ENCODE results near the gene PWWP2B.

The PWWP2B gene

DNA sequence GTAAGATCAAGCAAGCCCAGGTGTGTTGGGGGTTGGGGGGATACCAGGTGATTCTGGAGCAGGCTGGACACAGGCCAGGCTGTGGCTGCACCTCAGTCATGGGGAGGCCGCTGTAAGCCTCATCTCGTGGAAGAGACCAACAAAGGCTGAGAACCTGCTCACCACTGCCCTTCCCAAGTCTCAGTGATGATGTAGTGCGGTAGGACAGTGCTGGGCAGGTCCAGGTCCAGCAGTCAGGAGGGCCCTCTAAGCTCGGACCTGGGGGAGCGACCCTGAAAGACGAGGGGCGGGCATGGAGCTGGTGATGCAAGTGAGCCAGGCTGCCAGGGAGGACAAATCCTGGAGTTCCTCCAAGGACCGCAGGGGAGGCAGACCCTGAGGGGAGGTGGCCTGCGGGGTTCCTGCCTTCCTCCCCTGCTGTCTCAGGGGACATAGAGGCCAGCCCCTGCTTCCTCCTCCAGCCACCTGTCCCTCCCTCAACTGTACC, 3.3 kb upstream of the PWWP2B start:
- Mint-ChIP-seq H3K4me3 (no peak overlapping the region), H3K27me3 (no peaks in the 10 kb centered on the region), H3K4me1 (peaks cover 9% of the 10 kb centered on the region), H3K9me3 (no peaks in the 10 kb centered on the region), H3K27ac (peak overlapping the region; percentile 65), H3K36me3 (no peaks in the 10 kb centered on the region)

- H3K9me3 Mint-ChIP-seq, result no peaks in the 10 kb centered on the region
- no peaks in the 10 kb centered on the region for H3K36me3 Mint-ChIP-seq
- H3K4me1 Mint-ChIP-seq, result peaks cover 9% of the 10 kb centered on the region
- H3K4me3 Mint-ChIP-seq, result peak overlapping the region; percentile 27
- no peak overlapping the region for H3K27ac Mint-ChIP-seq
- H3K27me3 Mint-ChIP-seq, result no peaks in the 10 kb centered on the region
Observed at GRCh38 chr10:132394201-132394811, 2.7 kb upstream of the PWWP2B start.

DNA sequence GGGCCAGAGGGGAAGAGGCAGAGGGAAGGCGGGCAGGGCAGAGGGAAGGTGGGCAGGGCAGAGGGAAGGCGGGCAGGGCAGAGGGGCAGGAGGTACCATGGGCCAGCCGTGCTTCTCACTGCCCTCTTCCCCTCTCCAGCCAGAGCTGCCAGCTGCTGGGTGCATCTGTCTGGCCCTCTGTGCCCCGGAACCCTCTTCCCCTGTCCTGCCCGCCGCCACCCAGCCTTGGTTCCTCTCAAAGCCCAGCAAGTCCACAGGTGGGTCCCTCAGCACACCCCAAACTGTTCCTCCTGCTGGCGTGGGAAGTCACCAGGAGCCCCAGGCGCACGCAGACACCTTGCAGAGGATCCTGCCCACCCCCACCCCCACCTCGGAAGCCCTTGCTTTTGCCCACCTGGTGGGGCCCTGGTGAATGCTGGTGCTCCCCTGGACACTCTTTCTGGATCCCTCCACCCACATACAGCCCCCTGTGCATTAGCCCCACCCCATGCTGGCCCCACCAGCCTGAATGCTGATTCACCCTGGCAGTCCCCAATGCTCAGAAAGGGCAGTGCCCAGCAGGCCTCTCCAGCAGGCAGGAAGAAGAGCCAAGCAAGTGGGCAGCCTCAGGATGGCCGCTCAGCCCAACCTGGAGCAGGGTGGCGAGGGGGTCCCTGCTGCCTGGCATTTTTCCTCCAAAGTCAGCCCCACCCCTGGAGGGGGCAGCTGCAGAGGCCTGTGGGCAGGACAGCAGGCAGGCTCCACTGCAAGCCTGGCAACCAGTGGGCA, 1.9 kb upstream of the PWWP2B start:
- Mint-ChIP-seq H3K27me3 (no peaks in the 10 kb centered on the region), H3K4me3 (peak overlapping the region; percentile 27), H3K4me1 (peaks cover 17% of the 10 kb centered on the region), H3K27ac (no peak overlapping the region), H3K36me3 (no peaks in the 10 kb centered on the region), H3K9me3 (no peaks in the 10 kb centered on the region)

DNA sequence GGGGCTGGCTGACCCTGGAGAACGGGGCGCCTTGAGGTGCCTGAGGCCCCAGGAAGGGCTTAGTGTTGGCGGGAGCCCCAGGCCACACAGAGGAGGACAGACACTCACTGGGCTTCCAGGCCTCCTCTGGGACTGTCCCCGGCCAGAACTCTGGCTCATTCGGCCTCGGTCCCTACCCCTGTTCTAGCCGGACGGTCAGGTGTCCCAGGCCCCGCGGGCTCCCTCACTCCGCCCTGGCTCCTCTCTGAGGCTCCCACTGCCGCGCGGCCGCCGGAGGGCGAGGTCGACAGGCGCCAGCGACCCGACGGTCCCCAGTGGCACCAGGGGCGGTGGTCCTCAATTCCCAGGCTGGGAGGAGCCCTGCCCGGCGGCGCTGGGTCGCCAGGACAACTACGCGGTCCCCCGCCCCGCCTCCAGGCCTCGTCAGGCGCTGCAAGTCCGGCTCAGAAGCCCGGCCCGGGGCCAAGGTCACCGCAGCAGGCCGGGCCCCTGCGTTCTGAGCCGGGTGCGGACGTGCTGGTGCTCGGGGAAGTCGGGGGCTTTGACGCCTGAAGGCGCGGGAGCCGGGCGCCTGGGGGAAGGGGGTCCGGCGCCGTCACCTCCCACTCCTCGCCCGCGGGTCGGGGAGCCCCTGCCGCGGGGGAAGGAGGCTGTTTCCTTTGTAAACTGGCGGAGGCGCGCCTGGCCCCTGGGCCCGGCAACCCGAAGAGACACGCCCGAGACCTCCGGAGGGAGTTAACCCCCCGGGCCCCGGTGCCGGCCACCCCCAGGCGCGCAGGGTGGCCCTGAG, 1.1 kb upstream of the PWWP2B start:
- H3K36me3 Mint-ChIP-seq, result no peaks in the 10 kb centered on the region
- H3K4me3 Mint-ChIP-seq, result no peak overlapping the region
- H3K27me3 Mint-ChIP-seq, result no peaks in the 10 kb centered on the region
- no peaks in the 10 kb centered on the region for H3K9me3 Mint-ChIP-seq
- no peak overlapping the region for H3K27ac Mint-ChIP-seq
- peaks cover 17% of the 10 kb centered on the region for H3K4me1 Mint-ChIP-seq

GRCh38 chr10:132396494-132397035, 435 bp upstream of the PWWP2B start:
- Mint-ChIP-seq H3K4me1 (peaks cover 17% of the 10 kb centered on the region), H3K27me3 (no peaks in the 10 kb centered on the region), H3K9me3 (no peaks in the 10 kb centered on the region), H3K27ac (no peak overlapping the region), H3K36me3 (no peaks in the 10 kb centered on the region), H3K4me3 (no peak overlapping the region)

GRCh38 chr10:132397671-132398565, 918 bp downstream of the PWWP2B start:
- Mint-ChIP-seq H3K36me3 (no peaks in the 10 kb centered on the region), H3K9me3 (no peaks in the 10 kb centered on the region), H3K4me1 (peaks cover 17% of the 10 kb centered on the region), H3K27me3 (no peaks in the 10 kb centered on the region), H3K4me3 (peak overlapping the region; percentile 87), H3K27ac (peak overlapping the region; percentile 17)

DNA sequence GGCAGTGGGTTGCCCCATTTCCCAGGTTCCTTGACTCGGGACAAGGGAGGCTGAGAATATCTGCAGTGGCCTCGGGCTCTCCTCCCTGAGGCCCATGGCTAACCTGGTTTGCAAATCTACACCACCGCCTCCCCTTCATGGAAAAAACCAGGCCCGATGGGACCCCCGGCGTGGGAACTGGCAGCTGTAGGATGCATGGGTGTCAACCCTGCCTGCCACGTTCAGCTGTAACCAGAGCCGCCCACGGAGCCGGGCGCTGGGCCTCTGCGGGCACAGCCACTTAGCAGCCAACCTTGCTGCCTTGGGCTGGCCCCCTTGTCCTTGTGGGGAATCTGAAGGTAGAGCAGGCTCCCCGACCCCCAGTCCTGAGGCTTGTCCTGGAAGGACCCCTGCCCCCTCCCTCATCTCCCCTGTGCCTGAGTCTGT, 1.6 kb downstream of the PWWP2B start:
- H3K4me1 Mint-ChIP-seq, result peaks cover 17% of the 10 kb centered on the region
- H3K27me3 Mint-ChIP-seq, result no peaks in the 10 kb centered on the region

DNA sequence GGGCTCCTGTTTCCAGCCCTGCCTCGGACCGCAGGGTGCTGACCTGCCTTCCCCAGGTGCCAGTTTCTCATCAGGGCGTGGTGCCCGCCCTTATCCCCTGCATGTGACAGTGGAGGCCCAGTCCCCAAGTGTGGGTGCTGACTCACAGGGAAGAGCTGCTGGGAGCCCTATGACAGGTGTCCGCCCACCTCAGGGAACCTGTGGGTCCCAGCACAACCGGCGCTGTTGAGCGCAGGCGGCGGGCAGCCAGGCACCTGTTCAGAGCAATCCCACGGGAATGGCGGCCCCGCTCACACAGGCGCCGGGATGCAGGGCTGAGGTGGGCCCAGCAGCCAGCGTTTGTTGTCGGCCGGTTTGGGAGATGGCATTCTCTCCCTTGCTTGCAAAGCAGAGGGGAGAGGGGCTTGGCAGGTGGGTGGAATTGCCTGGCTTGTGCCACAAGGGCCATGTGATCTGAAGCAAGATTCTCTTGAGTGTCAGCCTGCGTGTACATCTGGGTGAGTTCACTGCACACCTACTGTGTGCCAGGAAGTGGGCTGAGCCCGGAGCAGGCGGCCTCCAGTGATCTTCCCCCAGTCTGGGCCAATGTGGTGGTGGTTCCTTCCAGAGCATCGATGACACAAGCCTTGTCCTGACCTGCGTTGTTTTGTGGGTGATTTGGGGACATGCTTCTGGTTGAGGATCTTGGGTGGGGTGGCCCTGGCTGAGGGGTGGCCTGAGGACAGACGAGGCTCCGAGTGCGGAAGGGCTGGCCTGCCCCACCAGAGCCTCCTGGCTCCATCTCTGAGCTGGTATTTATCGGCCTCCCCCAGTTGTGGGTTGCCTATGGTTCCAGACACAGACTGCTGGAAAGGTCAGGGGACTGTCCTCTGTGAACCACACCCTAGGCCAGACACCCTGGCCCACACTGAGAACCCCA, 2.4 kb downstream of the PWWP2B start:
- H3K27me3 Mint-ChIP-seq, result no peaks in the 10 kb centered on the region
- H3K9me3 Mint-ChIP-seq, result no peaks in the 10 kb centered on the region
- H3K27ac Mint-ChIP-seq, result no peak overlapping the region
- H3K4me1 Mint-ChIP-seq, result peaks cover 17% of the 10 kb centered on the region
- H3K4me3 Mint-ChIP-seq, result no peak overlapping the region
- H3K36me3 Mint-ChIP-seq, result no peaks in the 10 kb centered on the region

More for the DNA sequence above, 1.6 kb downstream of the PWWP2B start:
- no peaks in the 10 kb centered on the region for H3K9me3 Mint-ChIP-seq
- no peaks in the 10 kb centered on the region for H3K36me3 Mint-ChIP-seq
- H3K4me3 Mint-ChIP-seq, result peak overlapping the region; percentile 65
- H3K27ac Mint-ChIP-seq, result no peak overlapping the region

DNA sequence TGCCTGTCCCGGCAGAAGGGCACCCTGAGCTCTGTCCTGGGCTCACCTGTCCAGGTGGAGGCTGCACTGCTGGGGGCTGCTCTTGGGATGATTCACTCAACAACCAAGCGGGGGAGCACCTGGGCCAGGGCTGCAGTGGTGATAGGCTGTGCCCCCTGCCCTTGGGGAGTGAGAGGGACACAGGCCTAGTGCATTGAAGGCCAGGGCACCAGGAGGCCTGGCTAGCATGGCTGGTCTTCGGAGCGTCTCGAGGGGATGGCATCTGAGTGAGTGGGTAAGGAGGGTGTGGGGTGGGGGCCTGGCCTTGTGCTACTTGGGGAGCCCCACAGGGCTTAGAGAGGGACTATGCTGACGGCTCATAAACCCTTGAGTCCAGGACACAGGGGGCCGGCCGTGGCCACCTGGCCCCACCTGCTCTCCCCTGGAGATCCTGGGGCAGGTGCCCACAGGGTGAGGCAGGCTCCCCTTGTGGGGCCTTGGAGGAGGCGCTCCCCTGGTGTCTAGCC, 3.1 kb downstream of the PWWP2B start:
- Mint-ChIP-seq H3K36me3 (no peaks in the 10 kb centered on the region), H3K4me1 (peaks cover 17% of the 10 kb centered on the region), H3K27me3 (no peaks in the 10 kb centered on the region), H3K9me3 (no peaks in the 10 kb centered on the region), H3K4me3 (no peak overlapping the region), H3K27ac (no peak overlapping the region)

GRCh38 chr10:132400547-132401151, 3.6 kb downstream of the PWWP2B start:
- Mint-ChIP-seq H3K4me1 (peaks cover 17% of the 10 kb centered on the region), H3K4me3 (no peak overlapping the region), H3K36me3 (no peaks in the 10 kb centered on the region), H3K9me3 (no peaks in the 10 kb centered on the region), H3K27me3 (no peaks in the 10 kb centered on the region), H3K27ac (no peak overlapping the region)

GRCh38 chr10:132401401-132402118, 4.6 kb downstream of the PWWP2B start:
- Mint-ChIP-seq H3K27me3 (no peaks in the 10 kb centered on the region), H3K27ac (no peak overlapping the region), H3K36me3 (no peaks in the 10 kb centered on the region), H3K9me3 (no peaks in the 10 kb centered on the region), H3K4me1 (peaks cover 17% of the 10 kb centered on the region), H3K4me3 (no peak overlapping the region)

DNA sequence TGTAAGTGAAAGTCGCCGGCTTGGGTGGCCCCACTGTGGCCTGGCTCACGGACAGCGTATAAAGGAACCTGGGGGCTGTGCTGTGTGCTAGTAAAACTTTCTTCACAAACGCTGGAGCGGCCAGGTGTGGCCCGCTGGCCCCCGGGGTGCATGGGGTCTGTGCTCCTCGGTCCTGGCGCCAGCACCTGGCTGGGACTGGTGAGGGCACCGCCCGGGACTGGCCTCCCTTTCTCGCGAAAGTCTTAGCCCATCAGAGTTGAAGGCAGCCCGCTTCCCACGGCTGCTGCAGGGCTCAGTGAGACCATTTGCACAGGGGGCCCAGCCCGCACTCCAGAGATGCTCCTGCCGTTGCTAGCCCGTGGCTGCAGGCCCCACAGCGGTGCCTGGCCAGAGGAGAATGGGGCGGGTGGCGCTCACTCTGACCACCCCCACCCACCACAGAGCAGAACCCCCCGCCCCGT, 5.8 kb downstream of the PWWP2B start:
- H3K27ac Mint-ChIP-seq, result no peak overlapping the region
- no peak overlapping the region for H3K4me3 Mint-ChIP-seq
- no peaks in the 10 kb centered on the region for H3K27me3 Mint-ChIP-seq
- no peaks in the 10 kb centered on the region for H3K36me3 Mint-ChIP-seq
- peaks cover 17% of the 10 kb centered on the region for H3K4me1 Mint-ChIP-seq
- H3K9me3 Mint-ChIP-seq, result no peaks in the 10 kb centered on the region
